Measurements from ENCODE around the gene ZC3H4.

Gene ZC3H4

DNA sequence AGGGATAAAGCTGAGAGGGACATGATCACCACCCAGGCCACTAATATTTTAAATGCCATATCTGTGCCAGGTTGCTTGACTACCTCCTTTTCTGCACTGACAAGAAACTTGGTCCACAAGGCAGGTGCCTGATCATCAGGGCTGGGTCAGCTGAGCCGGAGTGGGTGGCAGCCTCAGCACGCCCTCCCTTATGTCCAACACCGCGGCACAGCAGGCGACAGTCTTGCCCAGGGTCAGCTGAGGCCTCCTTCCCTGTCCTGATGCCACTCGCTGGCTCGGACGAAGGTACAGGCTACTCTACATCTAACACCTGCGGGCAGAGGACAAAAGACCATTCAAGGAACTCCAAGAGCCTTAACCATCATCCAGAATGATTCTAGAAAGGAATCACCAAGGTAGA lies 16.9 kb downstream of the ZC3H4 start:
- in situ Hi-C loops (cut with MboI; ENCODE audit: low pct_unique_long_range_greater_than_20kb, low sequenced_read_pairs, unreplicated experiment), result no loop called here

DNA sequence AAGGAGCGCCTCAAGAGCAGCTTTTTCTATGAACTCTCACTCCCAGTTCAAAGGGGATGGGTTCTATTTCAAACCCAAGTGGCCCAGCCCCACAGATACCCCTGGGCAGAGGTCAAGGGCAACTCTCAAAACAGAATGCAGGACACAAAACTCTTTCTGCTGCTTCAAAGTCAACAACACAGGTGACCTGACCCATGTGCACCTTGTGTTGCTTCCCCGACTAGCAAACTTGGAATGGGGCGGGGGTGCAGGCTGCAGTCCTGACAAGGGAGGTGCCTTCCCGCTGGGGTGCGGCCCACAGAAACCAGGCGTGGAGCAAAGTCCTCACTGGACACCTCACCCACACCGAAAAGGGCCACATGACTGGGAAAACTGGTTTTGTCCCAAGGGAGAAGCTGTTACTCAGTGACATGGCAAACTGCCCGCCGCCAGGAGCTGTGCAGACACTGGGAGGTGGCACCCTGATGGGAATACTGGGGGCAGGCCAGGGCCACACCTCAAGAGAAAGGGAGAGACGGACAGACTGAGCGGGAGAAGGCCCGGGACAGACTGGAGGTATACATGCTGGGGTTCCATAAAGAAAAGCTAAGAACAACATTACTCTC lies 17.4 kb downstream of the ZC3H4 start:
- TF ChIP-seq CTCF (IDR thresholded peaks at IDR 0.05; ENCODE audit: extremely low read depth, insufficient read depth, missing control alignments), result no peak
- in situ Hi-C loops (cut with MboI; ENCODE audit: low pct_unique_long_range_greater_than_20kb, low sequenced_read_pairs, unreplicated experiment), result no loop called here

More for the DNA sequence above, 16.9 kb downstream of the ZC3H4 start:
- no peak for DNase-seq (ENCODE audit: low spot score)
- TF ChIP-seq CTCF (IDR thresholded peaks at IDR 0.05; ENCODE audit: extremely low read depth, insufficient read depth, missing control alignments), result no peak

GRCh38 chr19:47095476-47096099 lies 18.0 kb downstream of the ZC3H4 start:
- in situ Hi-C loops (cut with MboI; ENCODE audit: low pct_unique_long_range_greater_than_20kb, low sequenced_read_pairs, unreplicated experiment), result no loop called here
- DNase-seq (ENCODE audit: low spot score), result no peak
- no peak for TF ChIP-seq CTCF (IDR thresholded peaks at IDR 0.05; ENCODE audit: extremely low read depth, insufficient read depth, missing control alignments)

More for the DNA sequence above, 17.4 kb downstream of the ZC3H4 start:
- no peak for DNase-seq (ENCODE audit: low spot score)

GRCh38 chr19:47094557-47095475 lies 18.8 kb downstream of the ZC3H4 start:
- DNase-seq (ENCODE audit: low spot score), result peak; percentile 57
- in situ Hi-C loops (cut with MboI; ENCODE audit: low pct_unique_long_range_greater_than_20kb, low sequenced_read_pairs, unreplicated experiment), result no loop called here
- no peak for TF ChIP-seq CTCF (IDR thresholded peaks at IDR 0.05; ENCODE audit: extremely low read depth, insufficient read depth, missing control alignments)

DNA sequence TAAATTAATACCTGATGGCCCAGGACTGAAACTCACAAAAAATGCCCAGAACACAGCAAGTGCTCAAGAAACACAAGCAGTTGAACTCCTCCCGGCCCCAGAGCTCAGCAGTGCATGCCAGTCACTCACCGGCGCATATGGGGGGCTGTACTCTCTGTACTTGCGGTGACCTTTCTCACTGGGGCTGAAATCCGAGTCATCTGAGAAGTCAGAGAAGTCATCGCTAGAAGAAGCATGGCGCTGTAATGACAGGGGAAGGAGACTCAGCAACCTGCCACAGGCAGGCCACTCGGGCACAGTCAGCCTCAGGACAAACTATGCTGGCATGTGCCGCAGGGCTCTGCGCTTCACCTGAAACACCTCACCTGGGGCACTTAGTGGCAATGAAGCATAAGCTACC lies 19.7 kb downstream of the ZC3H4 start:
- no peak for TF ChIP-seq CTCF (IDR thresholded peaks at IDR 0.05; ENCODE audit: extremely low read depth, insufficient read depth, missing control alignments)
- DNase-seq (ENCODE audit: low spot score), result peak; percentile 86
- in situ Hi-C loops (cut with MboI; ENCODE audit: low pct_unique_long_range_greater_than_20kb, low sequenced_read_pairs, unreplicated experiment), result no loop called here

GRCh38 chr19:47093254-47093653 lies 20.3 kb downstream of the ZC3H4 start:
- DNase-seq (ENCODE audit: low spot score), result no peak
- TF ChIP-seq CTCF (IDR thresholded peaks at IDR 0.05; ENCODE audit: extremely low read depth, insufficient read depth, missing control alignments), result no peak
- in situ Hi-C loops (cut with MboI; ENCODE audit: low pct_unique_long_range_greater_than_20kb, low sequenced_read_pairs, unreplicated experiment), result no loop called here
